Activated CD8-positive, alpha-beta memory T cell treated with anti-CD3 and anti-CD28 coated beads for 48 hours (primary cell): ENCODE data around the gene RNU6-8.

Experiments
- DNase-seq, 3 experiments: peaks; one replicate each; pipeline ENCODE4 v3.0.0-alpha.2; 2020; ENCODE audit warnings: low read depth in 2 of 3, low spot score in 2 of 3

The RNU6-8 gene

GRCh38 chr14:32205984-32206383, 2.9 kb upstream of the RNU6-8 start:
- DNase-seq, result no peak

- no peak for DNase-seq
Observed at GRCh38 chr14:32205554-32205953, 2.5 kb upstream of the RNU6-8 start.

GRCh38 chr14:32203928-32204357, 874 bp upstream of the RNU6-8 start:
- no peak for DNase-seq

GRCh38 chr14:32202491-32202997, 525 bp downstream of the RNU6-8 start:
- DNase-seq, result no peak

- peak in 1 of 3 experiments; percentile 35 for DNase-seq
Observed at GRCh38 chr14:32201816-32202490, 1.1 kb downstream of the RNU6-8 start, which contains the start of gene RNU6-7. Gene RNU6-7, plus strand, starts transcription at chr14:32202045.

- DNase-seq, result peak; percentile 45 to 47 (median 47)
Observed at GRCh38 chr14:32201193-32201815, 1.8 kb downstream of the RNU6-8 start.

GRCh38 chr14:32200368-32201192, 2.5 kb downstream of the RNU6-8 start:
- no peak for DNase-seq

- no peak for DNase-seq
Observed at GRCh38 chr14:32197919-32198318, 5.2 kb downstream of the RNU6-8 start.

GRCh38 chr14:32195636-32196035, 7.4 kb downstream of the RNU6-8 start:
- DNase-seq, result no peak

GRCh38 chr14:32193532-32193931, 9.5 kb downstream of the RNU6-8 start:
- no peak for DNase-seq

GRCh38 chr14:32192712-32193373, 10.2 kb downstream of the RNU6-8 start:
- DNase-seq, result no peak

- DNase-seq, result no peak
Observed at GRCh38 chr14:32190673-32191072, 12.4 kb downstream of the RNU6-8 start.

- DNase-seq, result no peak
Observed at GRCh38 chr14:32189811-32190210, 13.3 kb downstream of the RNU6-8 start.

GRCh38 chr14:32186248-32186647, 16.8 kb downstream of the RNU6-8 start:
- DNase-seq, result no peak

- no peak for DNase-seq
Observed at GRCh38 chr14:32185097-32185496, 18.0 kb downstream of the RNU6-8 start.

- no peak for DNase-seq
Observed at GRCh38 chr14:32183151-32184058, 19.7 kb downstream of the RNU6-8 start.

GRCh38 chr14:32171469-32171868, 31.6 kb downstream of the RNU6-8 start:
- no peak for DNase-seq

GRCh38 chr14:32169191-32169590, 33.9 kb downstream of the RNU6-8 start:
- no peak for DNase-seq

- no peak for DNase-seq
Observed at GRCh38 chr14:32167907-32168306, 35.2 kb downstream of the RNU6-8 start.

GRCh38 chr14:32166924-32167323, 36.1 kb downstream of the RNU6-8 start:
- DNase-seq, result no peak
